HTERT RPE-1 (cell line): ENCODE data around the gene TFCP2L1.

Experiments
- in situ Hi-C: fragments of 300-500 bp; cut with MboI; formaldehyde crosslinking; loops from 4 replicates; pipeline ENCODE4 v1.14.3; 2020; ENCODE audit warnings: low sequenced_read_pairs

TFCP2L1 gene

GRCh38 chr2:121179467-121179866 is 105.5 kb downstream of the TFCP2L1 start:
- in situ Hi-C loops: no loop called here

- in situ Hi-C loops: no loop called here
Observed at GRCh38 chr2:121178730-121179129, 106.3 kb downstream of the TFCP2L1 start.

- in situ Hi-C loops: no loop called here
Observed at GRCh38 chr2:121177896-121178295, 107.1 kb downstream of the TFCP2L1 start.

- in situ Hi-C loops: no loop called here
Observed at GRCh38 chr2:121175326-121175725, 109.7 kb downstream of the TFCP2L1 start.

- in situ Hi-C loops: no loop called here
Observed at GRCh38 chr2:121173806-121174205, 111.2 kb downstream of the TFCP2L1 start.

- in situ Hi-C loops: no loop called here
Observed at GRCh38 chr2:121173112-121173511, 111.9 kb downstream of the TFCP2L1 start.

- in situ Hi-C loops: no loop called here
Observed at GRCh38 chr2:121172456-121172855, 112.5 kb downstream of the TFCP2L1 start.

- in situ Hi-C loops: no loop called here
Observed at GRCh38 chr2:121171625-121172119, 113.3 kb downstream of the TFCP2L1 start.

GRCh38 chr2:121170577-121170976 is 114.4 kb downstream of the TFCP2L1 start:
- in situ Hi-C loops: no loop called here

- in situ Hi-C loops: no loop called here
Observed at GRCh38 chr2:121167411-121167810, 117.6 kb downstream of the TFCP2L1 start.
